HCT116 (cell line): ENCODE data around the gene CAMKK2. TPM values are rescaled to one million over a fixed set of nuclear protein-coding genes. Genes with fewer than 3 reads are reported as not detected.
"Not testable (repeated sequence)": the region's sequence is repeated elsewhere in the genome, so short reads cannot be mapped to it uniquely, and the experiment has no call there.

Experiments used
- ATAC-seq: fragments of 200-7000 bp; cut with Tn5 transposase; 2 replicates; pipeline ENCODE4 v1.9.1; 2020; ENCODE audit warnings: mild to moderate bottlenecking, moderate library complexity
- BruUV-seq: library from RNA; stranded (reverse); fragments of 400-500 nt; replicated peaks from 2 replicates; lab custom pipeline; 2021; lab: Mats Ljungman, UMichigan
- CTCF ChIA-PET: fragments of 300-600 bp; sonication (Branson Sonifier 250); formaldehyde crosslinking; loops from one replicate; lab custom pipeline; 2021; ENCODE audit warnings: antibody characterized with exemption; lab: Charles Lee
- POLR2A ChIA-PET: fragments of 300-600, 350-600 bp; sonication (Branson Sonifier 250); formaldehyde crosslinking; loops from one replicate; lab custom pipeline; 2021; ENCODE audit warnings: antibody characterized with exemption; lab: Charles Lee
- RAD21 ChIA-PET, 2 experiments: fragments of 300-600 bp; sonication (Branson Sonifier 250); formaldehyde crosslinking; loops; one replicate each; lab custom pipeline; 2023; ENCODE audit warnings: low total read pairs in 2 of 2; ENCODE audit not compliant: uncharacterized antibody in 2 of 2, unreplicated experiment in 2 of 2, low non-redundant PET in 1 of 2; lab: Charles Lee
- DNase-seq: peaks from one replicate; pipeline ENCODE4 v3.0.0-alpha.2; 2010; ENCODE audit warnings: low read depth, low spot score
- H2AFZ ChIP-seq: fragments of 200-600 bp; shearing (Covaris generic), sonication (generic); 2 replicates; pipeline ENCODE4 v1.6.1; 2017; ENCODE audit warnings: low read depth, mixed run types, mixed read lengths, antibody characterized with exemption, low read length; ENCODE audit not compliant: poor library complexity, severe bottlenecking
- H3K27ac ChIP-seq: 2 replicates; pipeline ENCODE4 v1.5.1; 2012; ENCODE audit warnings: low read depth, low read length
- H3K27me3 ChIP-seq: fragments of 200-600 bp; sonication (generic); 2 replicates; pipeline ENCODE4 v1.6.1; 2016; ENCODE audit warnings: mixed run types, low read length, mixed read lengths; ENCODE audit not compliant: insufficient read depth
- H3K36me3 ChIP-seq, 2 experiments: fragments of 200-500 bp in 1 of 2; fragments of 200-600 bp in 1 of 2; sonication (Bioruptor generic) in 1 of 2; sonication (generic) in 1 of 2; 2 replicates each; pipeline versions ENCODE4 v1.5.1 to v1.6.1; 2014 to 2016; ENCODE audit warnings: low read length in 2 of 2, inconsistent platforms in 1 of 2, mixed read lengths in 1 of 2, mixed run types in 1 of 2; ENCODE audit not compliant: insufficient read depth in 2 of 2, control insufficient read depth in 1 of 2
- H3K4me1 ChIP-seq, 2 experiments: fragments of 200-600 bp in 1 of 2; sonication (generic) in 1 of 2; 2 replicates each; pipeline versions ENCODE4 v1.5.1 to v1.6.1; 2012 to 2017; ENCODE audit warnings: low read length in 2 of 2, inconsistent platforms in 1 of 2, mild to moderate bottlenecking in 1 of 2, mixed read lengths in 1 of 2, mixed run types in 1 of 2, moderate library complexity in 1 of 2; ENCODE audit not compliant: insufficient read depth in 2 of 2, control insufficient read depth in 1 of 2
- H3K4me2 ChIP-seq: fragments of 200-600 bp; sonication (generic); 2 replicates; pipeline ENCODE4 v1.6.1; 2017; ENCODE audit warnings: mixed run types, low read length, mixed read lengths
- H3K4me3 ChIP-seq, 2 experiments: fragments of 200-600 bp in 1 of 2; sonication (generic) in 1 of 2; replicated peaks in 1 of 2; 2 replicates each; pipeline ENCODE4 v1.5.1; 2011 to 2016; ENCODE audit warnings: low read length in 2 of 2, control low read depth in 1 of 2, low read depth in 1 of 2, mild to moderate bottlenecking in 1 of 2, mixed read lengths in 1 of 2, mixed run types in 1 of 2
- H3K79me2 ChIP-seq: fragments of 200-600 bp; sonication (generic); 2 replicates; pipeline ENCODE4 v1.6.1; 2017; ENCODE audit warnings: mild to moderate bottlenecking, mixed run types, low read length, moderate library complexity, mixed read lengths; ENCODE audit not compliant: insufficient read depth
- H3K9ac ChIP-seq: fragments of 200-600 bp; sonication (generic); 2 replicates; pipeline ENCODE4 v1.6.1; 2016; ENCODE audit warnings: low read length, mixed read lengths
- H3K9me2 ChIP-seq: fragments of 200-600 bp; sonication (generic), shearing (Covaris generic); 2 replicates; pipeline ENCODE4 v1.6.1; 2017; ENCODE audit warnings: mixed run types, mild to moderate bottlenecking, moderate library complexity; ENCODE audit not compliant: insufficient read depth
- H3K9me3 ChIP-seq, 2 experiments: fragments of 200-500 bp in 1 of 2; fragments of 200-600 bp in 1 of 2; sonication (Bioruptor generic) in 1 of 2; sonication (generic) in 1 of 2; 2 replicates each; pipeline ENCODE4 v1.6.1; 2014 to 2017; ENCODE audit warnings: low read length in 2 of 2, mixed read lengths in 2 of 2, inconsistent platforms in 1 of 2, low read depth in 1 of 2, mild to moderate bottlenecking in 1 of 2, mixed run types in 1 of 2, moderate library complexity in 1 of 2; ENCODE audit not compliant: control insufficient read depth in 1 of 2, insufficient read depth in 1 of 2
- H4K20me1 ChIP-seq: fragments of 200-600 bp; sonication (generic), shearing (Covaris generic); 2 replicates; pipeline ENCODE4 v1.6.1; 2017; ENCODE audit warnings: mixed run types, mild to moderate bottlenecking, moderate library complexity; ENCODE audit not compliant: insufficient read depth
- ATF3 ChIP-seq: IDR thresholded peaks from 2 replicates; pipeline ENCODE4 v1.6.1; 2012
- ELF1 ChIP-seq: IDR thresholded peaks from 2 replicates; pipeline ENCODE4 v1.6.1; 2012; ENCODE audit warnings: low read depth, borderline replicate concordance
- RAD21 ChIP-seq: IDR thresholded peaks from 2 replicates; pipeline ENCODE4 v1.6.1; 2012; ENCODE audit warnings: low read depth, mild to moderate bottlenecking
- SRF ChIP-seq: IDR thresholded peaks from 2 replicates; pipeline ENCODE4 v1.6.1; 2012; ENCODE audit warnings: low read depth
- TCF7L2 ChIP-seq: IDR thresholded peaks from 2 replicates; pipeline ENCODE4 v1.7.0; 2011; ENCODE audit warnings: borderline replicate concordance, inconsistent platforms; ENCODE audit not compliant: insufficient read depth, insufficient read length; ENCODE audit errors: extremely low read depth
- intact Hi-C: fragments of 100-400 bp; cut with micrococcal nuclease; formaldehyde crosslinking; loops from 2 replicates; pipeline ENCODE4 v1.10.0; 2022
- total RNA-seq: library from RNA; stranded (reverse); gene quantifications from one replicate; pipeline ENCODE4 v1.2.1, GENCODE V29; 2021; ENCODE audit not compliant: unreplicated experiment

CAMKK2 gene
- total RNA-seq, 1 experiment from 2014 or later, result 33.8 TPM

GRCh38 chr12:121209221-121209620, 87.3 kb downstream of the CAMKK2 start:
- Histone ChIP-seq H3K9me3 (no peaks in the 10 kb centered on the region), H3K36me3 (no peaks in the 10 kb centered on the region), H3K4me3 (peak overlapping the region; percentile 62 to 74), H3K79me2 (peaks cover 14% of the 10 kb centered on the region; the same call in 1 of the 2 replicates), H3K27me3 (no peaks in the 10 kb centered on the region), H4K20me1 (no peaks in the 10 kb centered on the region), H3K9ac (peak overlapping the region; percentile 80), H3K27ac (peak overlapping the region; percentile 94; the same call in 1 of the 2 replicates), H3K4me1 (peaks cover 9 to 28% of the 10 kb centered on the region in 2 experiments; a peak in 3 of 4 replicates), H3K4me2 (peak overlapping the region; percentile 87), H3K9me2 (no peaks in the 10 kb centered on the region), H2AFZ (no peak overlapping the region)
- no peak for ATAC-seq
- intact Hi-C loops, result no loop called here
- RAD21 ChIA-PET, result no interaction called here
- TF ChIP-seq RAD21, result no peak
- no peak for TF ChIP-seq ATF3
- TF ChIP-seq ELF1, result no peak
- no peak for TF ChIP-seq SRF
- no peak for TF ChIP-seq TCF7L2
- BruUV-seq, result TSS peak; percentile 90
- CTCF ChIA-PET, result no interaction called here
- no peak for DNase-seq
- POLR2A ChIA-PET, result no interaction called here

- H3K9me3 ChIP-seq, H3K9me2 ChIP-seq, DNase-seq, H3K4me2 ChIP-seq, POLR2A ChIA-PET, CTCF ChIA-PET, intact Hi-C loops, H3K27me3 ChIP-seq, H3K36me3 ChIP-seq, BruUV-seq, RAD21 ChIA-PET, H4K20me1 ChIP-seq, ATAC-seq, H3K9ac ChIP-seq, H3K27ac ChIP-seq, H3K4me3 ChIP-seq, H2AFZ ChIP-seq: not testable (repeated sequence)
- Histone ChIP-seq H3K4me1 (peaks cover 5 to 23% of the 10 kb centered on the region in 2 experiments; a peak in 3 of 4 replicates), H3K79me2 (peaks cover 14% of the 10 kb centered on the region; the same call in 1 of the 2 replicates)
Measured at GRCh38 chr12:121208571-121208970, 87.9 kb downstream of the CAMKK2 start.
